OCI-LY1 (cell line): Measurements from ENCODE around the gene UQCR10.

ENCODE experiments used
- CTCF ChIP-seq: fragments of 200-600 bp; sonication (generic), shearing (Covaris generic); IDR thresholded peaks from 2 replicates; pipeline ENCODE4 v1.5.1; 2017; ENCODE audit warnings: mild to moderate bottlenecking, antibody characterized with exemption, low read length, moderate library complexity, mixed read lengths
- EZH2 ChIP-seq: fragments of 200-600 bp; sonication (generic), shearing (Covaris generic); IDR thresholded peaks from 2 replicates; pipeline ENCODE4 v1.8.0; 2017; ENCODE audit warnings: borderline replicate concordance, mixed run types, mild to moderate bottlenecking, antibody characterized with exemption, low read length, moderate library complexity, mixed read lengths

- TF ChIP-seq EZH2 (no peak), CTCF (no peak)
These were observed 9.0 kb upstream of the UQCR10 start for GRCh38 chr22:29758068-29758622.
